ENCODE measurements around the gene SYT12.

GRCh38 chr11:66978229-66978628, 44.7 kb upstream of the SYT12 start:
- TF ChIP-seq CTCF (IDR thresholded peaks at IDR 0.05) (no peak), POLR2A (IDR thresholded peaks at IDR 0.05) (no peak), EP300 (IDR thresholded peaks at IDR 0.05) (no peak)
